DOHH2 (cell line): ENCODE data around the gene JAG2.

Source experiments
- EZH2phosphoT487 ChIP-seq: fragments of 200-600 bp; sonication (generic); IDR thresholded peaks from 2 replicates; pipeline ENCODE4 v1.6.1; 2017; ENCODE audit warnings: borderline replicate concordance, mild to moderate bottlenecking, antibody characterized with exemption, low read length, moderate library complexity, mixed read lengths
- TF ChIP-seq, protein P1 (sequence below): fragments of 200-600 bp; sonication (generic); IDR thresholded peaks from one replicate; pipeline ENCODE4 v1.5.1; 2014; ENCODE audit warnings: antibody characterized with exemption, mild to moderate bottlenecking, low read depth, low read length; ENCODE audit not compliant: poor library complexity, severe bottlenecking

DNA sequence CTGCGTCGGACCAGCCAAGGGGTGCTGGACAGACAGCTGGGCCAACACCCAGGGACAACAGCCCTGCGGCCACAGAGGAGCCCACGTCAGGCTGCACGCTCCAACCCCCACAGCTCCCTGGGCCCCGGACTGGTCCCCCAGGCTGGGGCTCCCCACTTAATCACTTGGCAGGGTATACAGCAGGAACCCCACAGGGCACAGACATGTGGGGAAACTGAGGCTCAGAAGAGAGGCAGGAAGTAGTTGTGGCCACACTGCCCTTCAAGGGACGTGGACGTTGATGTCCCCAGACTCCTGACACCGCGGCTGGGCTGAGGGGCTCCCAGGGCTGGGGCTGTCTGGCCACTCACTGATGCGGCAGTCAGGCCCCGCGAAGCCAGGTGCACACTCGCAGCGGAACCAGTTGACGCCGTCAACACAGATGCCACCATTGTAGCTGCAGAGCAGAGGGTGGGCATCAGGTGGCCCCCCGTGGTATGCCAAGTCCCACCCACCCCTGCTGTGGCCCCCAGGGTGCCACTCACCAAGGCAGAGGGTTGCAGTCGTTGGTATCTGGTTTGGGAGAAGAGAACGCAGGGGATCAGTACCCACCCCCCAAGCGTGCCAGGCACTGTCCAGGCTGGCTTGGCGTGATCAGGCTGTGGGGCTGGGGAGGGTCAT, 21.5 kb downstream of the JAG2 start:
- TF ChIP-seq, protein P1, sequence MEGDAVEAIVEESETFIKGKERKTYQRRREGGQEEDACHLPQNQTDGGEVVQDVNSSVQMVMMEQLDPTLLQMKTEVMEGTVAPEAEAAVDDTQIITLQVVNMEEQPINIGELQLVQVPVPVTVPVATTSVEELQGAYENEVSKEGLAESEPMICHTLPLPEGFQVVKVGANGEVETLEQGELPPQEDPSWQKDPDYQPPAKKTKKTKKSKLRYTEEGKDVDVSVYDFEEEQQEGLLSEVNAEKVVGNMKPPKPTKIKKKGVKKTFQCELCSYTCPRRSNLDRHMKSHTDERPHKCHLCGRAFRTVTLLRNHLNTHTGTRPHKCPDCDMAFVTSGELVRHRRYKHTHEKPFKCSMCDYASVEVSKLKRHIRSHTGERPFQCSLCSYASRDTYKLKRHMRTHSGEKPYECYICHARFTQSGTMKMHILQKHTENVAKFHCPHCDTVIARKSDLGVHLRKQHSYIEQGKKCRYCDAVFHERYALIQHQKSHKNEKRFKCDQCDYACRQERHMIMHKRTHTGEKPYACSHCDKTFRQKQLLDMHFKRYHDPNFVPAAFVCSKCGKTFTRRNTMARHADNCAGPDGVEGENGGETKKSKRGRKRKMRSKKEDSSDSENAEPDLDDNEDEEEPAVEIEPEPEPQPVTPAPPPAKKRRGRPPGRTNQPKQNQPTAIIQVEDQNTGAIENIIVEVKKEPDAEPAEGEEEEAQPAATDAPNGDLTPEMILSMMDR, result no peak
- TF ChIP-seq EZH2phosphoT487, result no peak
